SK-N-SH (cell line): ENCODE data around the gene HLA-A. TPM values are rescaled to one million over a fixed set of nuclear protein-coding genes. Genes with fewer than 3 reads are reported as not detected.

Experiments used
- CTCF ChIA-PET: fragments of 300-600, 350-600 bp; formaldehyde crosslinking; extraction: SDS; loops from one replicate; lab custom pipeline; 2021; lab: Yijun Ruan, JAX
- POLR2A ChIA-PET: fragments of 350-600 bp; sonication (Branson Sonifier 250); formaldehyde crosslinking; extraction: SDS; loops from one replicate; lab custom pipeline; 2020; ENCODE audit warnings: antibody characterized with exemption, inconsistent platforms; lab: Yijun Ruan, JAX
- DNase-seq: peaks from one replicate; pipeline ENCODE4 v3.0.0; 2012
- H2AFZ ChIP-seq: fragments of 200-600 bp; sonication (generic); 2 replicates; pipeline ENCODE4 v1.8.1; 2016; ENCODE audit warnings: antibody characterized with exemption, mild to moderate bottlenecking, low read depth
- H3F3A ChIP-seq: fragments of 200-600 bp; sonication (generic); replicated peaks from 2 replicates; pipeline ENCODE3; 2016; ENCODE audit warnings: antibody characterized with exemption, mild to moderate bottlenecking; ENCODE audit not compliant: insufficient read depth
- H3K27ac ChIP-seq, 2 experiments: fragments of 200-500 bp in 1 of 2; fragments of 200-600 bp in 1 of 2; sonication (Bioruptor generic) in 1 of 2; sonication (generic), shearing (Covaris generic) in 1 of 2; 2 replicates each; pipeline versions ENCODE4 v1.5.1 to v1.6.1; 2014 to 2016; ENCODE audit warnings: low read depth in 2 of 2, inconsistent platforms in 1 of 2, low read length in 1 of 2, mild to moderate bottlenecking in 1 of 2, mixed read lengths in 1 of 2
- H3K27me3 ChIP-seq: fragments of 200-600 bp; sonication (generic), shearing (Covaris generic); 2 replicates; pipeline ENCODE4 v1.6.1; 2016; ENCODE audit warnings: mixed run types; ENCODE audit not compliant: insufficient read depth
- H3K36me3 ChIP-seq, 2 experiments: fragments of 200-500 bp in 1 of 2; fragments of 200-600 bp in 1 of 2; sonication (Bioruptor generic) in 1 of 2; sonication (generic) in 1 of 2; replicated peaks in 1 of 2; 2 replicates each; pipeline versions ENCODE3 to v1.5.1; 2014 to 2016; ENCODE audit warnings: low read length in 1 of 2, mild to moderate bottlenecking in 1 of 2; ENCODE audit not compliant: insufficient read depth in 2 of 2, control insufficient read depth in 1 of 2
- H3K4me1 ChIP-seq, 2 experiments: fragments of 200-500 bp in 1 of 2; fragments of 200-600 bp in 1 of 2; sonication (Bioruptor generic) in 1 of 2; sonication (generic), shearing (Covaris generic) in 1 of 2; 2 replicates each; pipeline versions ENCODE4 v1.5.1 to v1.6.1; 2014 to 2016; ENCODE audit warnings: low read depth in 1 of 2, low read length in 1 of 2, mixed run types in 1 of 2; ENCODE audit not compliant: insufficient read depth in 2 of 2, control insufficient read depth in 1 of 2
- H3K4me2 ChIP-seq: fragments of 200-600 bp; sonication (generic), shearing (Covaris generic); 2 replicates; pipeline ENCODE4 v1.6.1; 2017; ENCODE audit warnings: mixed run types
- H3K4me3 ChIP-seq, 2 experiments: fragments of 200-500 bp in 1 of 2; fragments of 200-600 bp in 1 of 2; sonication (Bioruptor generic) in 1 of 2; sonication (generic), shearing (Covaris generic) in 1 of 2; 2 replicates each; pipeline versions ENCODE4 v1.5.1 to v1.8.1; 2014 to 2016; ENCODE audit warnings: low read depth in 2 of 2, inconsistent platforms in 1 of 2, low read length in 1 of 2, mild to moderate bottlenecking in 1 of 2, mixed read lengths in 1 of 2, moderate library complexity in 1 of 2
- H3K79me2 ChIP-seq: fragments of 200-600 bp; sonication (generic); 2 replicates; pipeline ENCODE4 v1.8.1; 2017; ENCODE audit warnings: mild to moderate bottlenecking; ENCODE audit not compliant: insufficient read depth
- H3K9ac ChIP-seq: fragments of 200-600 bp; sonication (generic); 2 replicates; pipeline ENCODE4 v1.6.1; 2017; ENCODE audit warnings: mixed run types
- H3K9me2 ChIP-seq: fragments of 200-600 bp; sonication (generic); 2 replicates; pipeline ENCODE4 v1.6.1; 2017; ENCODE audit warnings: mixed run types
- H3K9me3 ChIP-seq: fragments of 200-600 bp; sonication (generic); 2 replicates; pipeline ENCODE4 v1.6.1; 2017; ENCODE audit warnings: mixed run types, mild to moderate bottlenecking, moderate library complexity
- H4K20me1 ChIP-seq: fragments of 200-600 bp; sonication (generic); 2 replicates; pipeline ENCODE4 v1.6.1; 2017; ENCODE audit warnings: mild to moderate bottlenecking, mixed run types; ENCODE audit not compliant: insufficient read depth
- CHD2 ChIP-seq: fragments of 150-350 bp; IDR thresholded peaks from 2 replicates; pipeline ENCODE4 v1.6.1; 2018; ENCODE audit warnings: low read length; ENCODE audit not compliant: partially characterized antibody
- FOSL2 ChIP-seq: IDR thresholded peaks from 2 replicates; pipeline ENCODE4 v1.4.0; 2012; ENCODE audit warnings: low read depth, mild to moderate bottlenecking, moderate library complexity, borderline replicate concordance
- GATA2 ChIP-seq: sonication (generic); formaldehyde crosslinking; IDR thresholded peaks from 2 replicates; pipeline ENCODE4 v1.5.0; 2020; ENCODE audit warnings: mild to moderate bottlenecking, missing genetic modification reagents
- JUND ChIP-seq: IDR thresholded peaks from 2 replicates; pipeline ENCODE4 v1.4.0; 2012
- MXI1 ChIP-seq: IDR thresholded peaks from 2 replicates; pipeline ENCODE4 v1.6.1; 2012; ENCODE audit warnings: mild to moderate bottlenecking, low read depth, low read length, improper control_type of control experiment
- NFIC ChIP-seq: IDR thresholded peaks from 2 replicates; pipeline ENCODE4 v1.4.0; 2012; ENCODE audit warnings: borderline replicate concordance
- RAD21 ChIP-seq: IDR thresholded peaks from 2 replicates; pipeline ENCODE4 v1.6.1; 2012; ENCODE audit warnings: mild to moderate bottlenecking, low read length
- TAF1 ChIP-seq: IDR thresholded peaks from 2 replicates; pipeline ENCODE4 v1.6.1; 2012; ENCODE audit warnings: low read depth, mild to moderate bottlenecking, low read length, moderate library complexity, borderline replicate concordance
- TCF12 ChIP-seq: IDR thresholded peaks from 2 replicates; pipeline ENCODE4 v1.4.0; 2012
- TEAD4 ChIP-seq: IDR thresholded peaks from 2 replicates; pipeline ENCODE4 v1.4.0; 2012; ENCODE audit warnings: mild to moderate bottlenecking, borderline replicate concordance; ENCODE audit not compliant: insufficient read depth
- WGBS: methylation state at CpG from one replicate; pipeline ENCODE4 v1.1.6; 2017; ENCODE audit warnings: low lambda C conversion rate; 5-methylcytosine and 5-hydroxymethylcytosine counted together
- polyA plus RNA-seq, 3 experiments: library from polyadenylated mRNA; depleted of rRNA; stranded (reverse); fragments of >200 nt; gene quantifications; 2 replicates each; pipeline ENCODE4 v1.2.3, GENCODE V29; 2012
- TF ChIP-seq, protein P1 (sequence below): fragments of 200-600 bp; sonication (generic); IDR thresholded peaks from 2 replicates; pipeline ENCODE4 v1.6.1; 2017; ENCODE audit warnings: antibody characterized with exemption, mild to moderate bottlenecking, moderate library complexity
- TF ChIP-seq, protein P2 (sequence below): IDR thresholded peaks from 2 replicates; pipeline ENCODE4; 2012
- TF ChIP-seq, protein P3 (sequence below): IDR thresholded peaks from 2 replicates; pipeline ENCODE4 v1.4.0; 2012; ENCODE audit warnings: low read depth, borderline replicate concordance
- TF ChIP-seq, protein P4 (sequence below): IDR thresholded peaks from 2 replicates; pipeline ENCODE4 v1.6.1; 2012; ENCODE audit warnings: mild to moderate bottlenecking, low read depth, low read length, moderate library complexity
- TF ChIP-seq, protein P5 (sequence below): fragments of 150-350 bp; IDR thresholded peaks from 2 replicates; pipeline ENCODE4 v1.6.1; 2017; ENCODE audit warnings: antibody characterized with exemption, low read length, low read depth, borderline replicate concordance
- TF ChIP-seq, protein P6 (sequence below): fragments of 150-350 bp; IDR thresholded peaks from 2 replicates; pipeline ENCODE4 v1.6.1; 2016; ENCODE audit warnings: mild to moderate bottlenecking, low read depth, low read length

Gene HLA-A
- polyA plus RNA-seq, 1 of the 3 experiments (the other 2 are of a cell fraction) = 312 TPM

DNA sequence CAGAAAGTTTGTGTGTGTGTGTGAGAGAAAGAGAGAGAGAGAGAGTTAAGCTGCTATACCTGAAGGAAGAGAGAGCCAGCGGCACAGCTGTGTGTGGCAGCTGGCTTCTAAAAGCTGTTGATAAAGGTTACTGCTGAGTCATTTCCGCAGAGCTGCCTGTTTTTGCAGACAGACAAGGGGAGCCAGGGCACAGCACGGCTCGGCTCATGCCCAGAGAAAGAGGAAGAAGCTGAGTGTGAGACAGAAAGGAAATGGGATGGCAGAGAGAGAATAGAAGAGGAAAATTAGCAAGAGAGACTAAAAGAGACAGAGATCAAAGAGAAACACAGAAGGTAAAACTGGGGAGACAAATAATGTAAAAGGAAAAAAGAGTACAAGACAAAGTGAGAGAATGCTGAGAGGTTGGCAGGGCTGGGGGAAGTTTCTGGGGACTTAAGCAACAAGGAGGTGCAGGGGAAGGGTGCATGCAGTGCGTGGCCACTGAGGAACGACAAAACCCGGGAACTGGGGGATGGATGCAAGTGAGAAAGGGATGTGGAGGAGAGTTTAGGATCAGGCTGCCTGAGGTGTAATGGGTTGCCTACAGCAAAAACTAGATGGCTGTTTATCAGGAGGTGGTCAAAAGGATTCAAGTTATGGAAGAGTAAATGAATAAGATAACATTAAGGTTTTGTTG, 22.7 kb downstream of the HLA-A start (continued):
- TF ChIP-seq, protein P1, sequence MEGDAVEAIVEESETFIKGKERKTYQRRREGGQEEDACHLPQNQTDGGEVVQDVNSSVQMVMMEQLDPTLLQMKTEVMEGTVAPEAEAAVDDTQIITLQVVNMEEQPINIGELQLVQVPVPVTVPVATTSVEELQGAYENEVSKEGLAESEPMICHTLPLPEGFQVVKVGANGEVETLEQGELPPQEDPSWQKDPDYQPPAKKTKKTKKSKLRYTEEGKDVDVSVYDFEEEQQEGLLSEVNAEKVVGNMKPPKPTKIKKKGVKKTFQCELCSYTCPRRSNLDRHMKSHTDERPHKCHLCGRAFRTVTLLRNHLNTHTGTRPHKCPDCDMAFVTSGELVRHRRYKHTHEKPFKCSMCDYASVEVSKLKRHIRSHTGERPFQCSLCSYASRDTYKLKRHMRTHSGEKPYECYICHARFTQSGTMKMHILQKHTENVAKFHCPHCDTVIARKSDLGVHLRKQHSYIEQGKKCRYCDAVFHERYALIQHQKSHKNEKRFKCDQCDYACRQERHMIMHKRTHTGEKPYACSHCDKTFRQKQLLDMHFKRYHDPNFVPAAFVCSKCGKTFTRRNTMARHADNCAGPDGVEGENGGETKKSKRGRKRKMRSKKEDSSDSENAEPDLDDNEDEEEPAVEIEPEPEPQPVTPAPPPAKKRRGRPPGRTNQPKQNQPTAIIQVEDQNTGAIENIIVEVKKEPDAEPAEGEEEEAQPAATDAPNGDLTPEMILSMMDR = no peak
- peak; percentile 93 for TF ChIP-seq TCF12
- TF ChIP-seq, protein P2, sequence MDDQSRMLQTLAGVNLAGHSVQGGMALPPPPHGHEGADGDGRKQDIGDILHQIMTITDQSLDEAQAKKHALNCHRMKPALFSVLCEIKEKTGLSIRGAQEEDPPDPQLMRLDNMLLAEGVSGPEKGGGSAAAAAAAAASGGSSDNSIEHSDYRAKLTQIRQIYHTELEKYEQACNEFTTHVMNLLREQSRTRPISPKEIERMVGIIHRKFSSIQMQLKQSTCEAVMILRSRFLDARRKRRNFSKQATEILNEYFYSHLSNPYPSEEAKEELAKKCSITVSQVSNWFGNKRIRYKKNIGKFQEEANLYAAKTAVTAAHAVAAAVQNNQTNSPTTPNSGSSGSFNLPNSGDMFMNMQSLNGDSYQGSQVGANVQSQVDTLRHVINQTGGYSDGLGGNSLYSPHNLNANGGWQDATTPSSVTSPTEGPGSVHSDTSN = peak; percentile 73
- peak; percentile 59 for TF ChIP-seq CHD2
- TF ChIP-seq NFIC = peak; percentile 60; the same call in 1 of the 2 replicates
- 0 out of 2 replicates have a peak, but pooled peaks have one; percentile 40 for TF ChIP-seq TAF1
- TF ChIP-seq, protein P3, sequence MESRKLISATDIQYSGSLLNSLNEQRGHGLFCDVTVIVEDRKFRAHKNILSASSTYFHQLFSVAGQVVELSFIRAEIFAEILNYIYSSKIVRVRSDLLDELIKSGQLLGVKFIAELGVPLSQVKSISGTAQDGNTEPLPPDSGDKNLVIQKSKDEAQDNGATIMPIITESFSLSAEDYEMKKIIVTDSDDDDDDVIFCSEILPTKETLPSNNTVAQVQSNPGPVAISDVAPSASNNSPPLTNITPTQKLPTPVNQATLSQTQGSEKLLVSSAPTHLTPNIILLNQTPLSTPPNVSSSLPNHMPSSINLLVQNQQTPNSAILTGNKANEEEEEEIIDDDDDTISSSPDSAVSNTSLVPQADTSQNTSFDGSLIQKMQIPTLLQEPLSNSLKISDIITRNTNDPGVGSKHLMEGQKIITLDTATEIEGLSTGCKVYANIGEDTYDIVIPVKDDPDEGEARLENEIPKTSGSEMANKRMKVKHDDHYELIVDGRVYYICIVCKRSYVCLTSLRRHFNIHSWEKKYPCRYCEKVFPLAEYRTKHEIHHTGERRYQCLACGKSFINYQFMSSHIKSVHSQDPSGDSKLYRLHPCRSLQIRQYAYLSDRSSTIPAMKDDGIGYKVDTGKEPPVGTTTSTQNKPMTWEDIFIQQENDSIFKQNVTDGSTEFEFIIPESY = no peak
- TF ChIP-seq, protein P4, sequence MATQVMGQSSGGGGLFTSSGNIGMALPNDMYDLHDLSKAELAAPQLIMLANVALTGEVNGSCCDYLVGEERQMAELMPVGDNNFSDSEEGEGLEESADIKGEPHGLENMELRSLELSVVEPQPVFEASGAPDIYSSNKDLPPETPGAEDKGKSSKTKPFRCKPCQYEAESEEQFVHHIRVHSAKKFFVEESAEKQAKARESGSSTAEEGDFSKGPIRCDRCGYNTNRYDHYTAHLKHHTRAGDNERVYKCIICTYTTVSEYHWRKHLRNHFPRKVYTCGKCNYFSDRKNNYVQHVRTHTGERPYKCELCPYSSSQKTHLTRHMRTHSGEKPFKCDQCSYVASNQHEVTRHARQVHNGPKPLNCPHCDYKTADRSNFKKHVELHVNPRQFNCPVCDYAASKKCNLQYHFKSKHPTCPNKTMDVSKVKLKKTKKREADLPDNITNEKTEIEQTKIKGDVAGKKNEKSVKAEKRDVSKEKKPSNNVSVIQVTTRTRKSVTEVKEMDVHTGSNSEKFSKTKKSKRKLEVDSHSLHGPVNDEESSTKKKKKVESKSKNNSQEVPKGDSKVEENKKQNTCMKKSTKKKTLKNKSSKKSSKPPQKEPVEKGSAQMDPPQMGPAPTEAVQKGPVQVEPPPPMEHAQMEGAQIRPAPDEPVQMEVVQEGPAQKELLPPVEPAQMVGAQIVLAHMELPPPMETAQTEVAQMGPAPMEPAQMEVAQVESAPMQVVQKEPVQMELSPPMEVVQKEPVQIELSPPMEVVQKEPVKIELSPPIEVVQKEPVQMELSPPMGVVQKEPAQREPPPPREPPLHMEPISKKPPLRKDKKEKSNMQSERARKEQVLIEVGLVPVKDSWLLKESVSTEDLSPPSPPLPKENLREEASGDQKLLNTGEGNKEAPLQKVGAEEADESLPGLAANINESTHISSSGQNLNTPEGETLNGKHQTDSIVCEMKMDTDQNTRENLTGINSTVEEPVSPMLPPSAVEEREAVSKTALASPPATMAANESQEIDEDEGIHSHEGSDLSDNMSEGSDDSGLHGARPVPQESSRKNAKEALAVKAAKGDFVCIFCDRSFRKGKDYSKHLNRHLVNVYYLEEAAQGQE = 0 out of 2 replicates have a peak, but pooled peaks have one; percentile 44
- TF ChIP-seq TEAD4 = no peak

DNA sequence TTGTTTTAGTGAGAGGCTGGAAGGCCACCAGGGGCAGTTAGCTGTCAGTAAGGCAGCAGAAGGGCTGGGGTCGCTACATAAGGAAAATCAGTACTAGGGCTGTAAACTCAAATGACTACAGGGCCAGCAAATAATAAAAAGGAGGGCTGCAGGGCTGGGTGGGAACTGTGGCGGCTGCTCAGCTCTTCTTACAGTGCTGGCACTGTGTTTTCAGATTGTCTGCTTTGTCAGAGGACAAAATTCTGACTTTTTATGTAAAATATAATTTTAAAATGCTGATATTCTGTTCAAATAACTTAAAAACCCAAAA, 23.2 kb downstream of the HLA-A start:
- H3K9me2 ChIP-seq = no peaks in the 10 kb centered on the region
- CTCF ChIA-PET = interaction anchor here (1.2 to 4.3 kb wide), 2 partner anchors 11 to 118 kb away, joined by 3 to 22 read pairs; no protein-coding TSS in a partner anchor
- WGBS = 12% methylated on average over 2 of the region's 2 CpGs
- TF ChIP-seq MXI1 (no peak), FOSL2 (no peak), RAD21 (no peak), TCF12 (no peak), GATA2 (CRISPR knock-in tag) (no peak), JUND (no peak)
- TF ChIP-seq, protein P5, sequence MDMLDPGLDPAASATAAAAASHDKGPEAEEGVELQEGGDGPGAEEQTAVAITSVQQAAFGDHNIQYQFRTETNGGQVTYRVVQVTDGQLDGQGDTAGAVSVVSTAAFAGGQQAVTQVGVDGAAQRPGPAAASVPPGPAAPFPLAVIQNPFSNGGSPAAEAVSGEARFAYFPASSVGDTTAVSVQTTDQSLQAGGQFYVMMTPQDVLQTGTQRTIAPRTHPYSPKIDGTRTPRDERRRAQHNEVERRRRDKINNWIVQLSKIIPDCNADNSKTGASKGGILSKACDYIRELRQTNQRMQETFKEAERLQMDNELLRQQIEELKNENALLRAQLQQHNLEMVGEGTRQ = no peak
- TF ChIP-seq, protein P6, sequence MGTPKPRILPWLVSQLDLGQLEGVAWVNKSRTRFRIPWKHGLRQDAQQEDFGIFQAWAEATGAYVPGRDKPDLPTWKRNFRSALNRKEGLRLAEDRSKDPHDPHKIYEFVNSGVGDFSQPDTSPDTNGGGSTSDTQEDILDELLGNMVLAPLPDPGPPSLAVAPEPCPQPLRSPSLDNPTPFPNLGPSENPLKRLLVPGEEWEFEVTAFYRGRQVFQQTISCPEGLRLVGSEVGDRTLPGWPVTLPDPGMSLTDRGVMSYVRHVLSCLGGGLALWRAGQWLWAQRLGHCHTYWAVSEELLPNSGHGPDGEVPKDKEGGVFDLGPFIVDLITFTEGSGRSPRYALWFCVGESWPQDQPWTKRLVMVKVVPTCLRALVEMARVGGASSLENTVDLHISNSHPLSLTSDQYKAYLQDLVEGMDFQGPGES = no peak
- TF ChIP-seq, all 33 proteins: peak for 0
- H3K9ac ChIP-seq = peak overlapping the region; percentile 48; the same call in 1 of the 2 replicates
- H2AFZ ChIP-seq = peak overlapping the region; percentile 44
- peaks cover 16% of the 10 kb centered on the region for H3F3A ChIP-seq
- POLR2A ChIA-PET = no interaction called here
- no peaks in the 10 kb centered on the region for H3K27me3 ChIP-seq
- peak overlapping the region; percentile 70 to 100 for H3K27ac ChIP-seq
- no peaks in the 10 kb centered on the region for H3K36me3 ChIP-seq
- peaks cover 17 to 28% of the 10 kb centered on the region in 2 experiments; a peak in 3 of 4 replicates for H3K4me1 ChIP-seq
- no peaks in the 10 kb centered on the region for H3K79me2 ChIP-seq
- no peak for DNase-seq
- no peaks in the 10 kb centered on the region for H4K20me1 ChIP-seq
- peak overlapping the region; percentile 68 for H3K4me2 ChIP-seq
- peak overlapping the region; percentile 25 to 44 for H3K4me3 ChIP-seq
- no peaks in the 10 kb centered on the region for H3K9me3 ChIP-seq
